ENCODE data around the gene PDRG1.

Gene PDRG1

DNA sequence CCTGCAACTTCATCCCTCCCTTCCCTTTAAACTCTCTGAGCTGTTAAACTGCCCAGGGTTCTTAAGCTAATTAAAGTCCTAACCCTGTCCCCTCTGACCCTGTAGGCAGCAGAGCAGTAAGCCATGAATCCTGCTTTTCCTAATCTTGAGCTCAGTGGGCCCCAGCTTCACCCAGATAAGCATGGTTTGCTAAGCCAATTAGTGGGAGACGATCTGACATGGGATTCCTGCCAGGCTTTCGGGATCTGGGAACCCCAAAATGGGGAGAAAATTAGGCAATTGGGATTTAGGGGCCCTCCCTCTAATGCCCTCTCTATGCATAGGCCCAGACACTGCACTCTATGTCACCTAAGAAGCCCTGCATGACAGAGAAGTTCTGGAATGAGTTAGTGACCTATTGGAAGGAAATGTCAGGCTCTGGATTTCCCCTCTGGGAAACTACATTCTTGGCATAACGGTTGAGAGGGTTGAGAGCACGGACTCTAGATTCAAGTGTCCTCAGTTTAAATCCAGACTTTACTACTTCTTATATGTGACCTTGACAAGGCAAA lies 20.7 kb upstream of the PDRG1 start:
- TF ChIP-seq, protein P1, sequence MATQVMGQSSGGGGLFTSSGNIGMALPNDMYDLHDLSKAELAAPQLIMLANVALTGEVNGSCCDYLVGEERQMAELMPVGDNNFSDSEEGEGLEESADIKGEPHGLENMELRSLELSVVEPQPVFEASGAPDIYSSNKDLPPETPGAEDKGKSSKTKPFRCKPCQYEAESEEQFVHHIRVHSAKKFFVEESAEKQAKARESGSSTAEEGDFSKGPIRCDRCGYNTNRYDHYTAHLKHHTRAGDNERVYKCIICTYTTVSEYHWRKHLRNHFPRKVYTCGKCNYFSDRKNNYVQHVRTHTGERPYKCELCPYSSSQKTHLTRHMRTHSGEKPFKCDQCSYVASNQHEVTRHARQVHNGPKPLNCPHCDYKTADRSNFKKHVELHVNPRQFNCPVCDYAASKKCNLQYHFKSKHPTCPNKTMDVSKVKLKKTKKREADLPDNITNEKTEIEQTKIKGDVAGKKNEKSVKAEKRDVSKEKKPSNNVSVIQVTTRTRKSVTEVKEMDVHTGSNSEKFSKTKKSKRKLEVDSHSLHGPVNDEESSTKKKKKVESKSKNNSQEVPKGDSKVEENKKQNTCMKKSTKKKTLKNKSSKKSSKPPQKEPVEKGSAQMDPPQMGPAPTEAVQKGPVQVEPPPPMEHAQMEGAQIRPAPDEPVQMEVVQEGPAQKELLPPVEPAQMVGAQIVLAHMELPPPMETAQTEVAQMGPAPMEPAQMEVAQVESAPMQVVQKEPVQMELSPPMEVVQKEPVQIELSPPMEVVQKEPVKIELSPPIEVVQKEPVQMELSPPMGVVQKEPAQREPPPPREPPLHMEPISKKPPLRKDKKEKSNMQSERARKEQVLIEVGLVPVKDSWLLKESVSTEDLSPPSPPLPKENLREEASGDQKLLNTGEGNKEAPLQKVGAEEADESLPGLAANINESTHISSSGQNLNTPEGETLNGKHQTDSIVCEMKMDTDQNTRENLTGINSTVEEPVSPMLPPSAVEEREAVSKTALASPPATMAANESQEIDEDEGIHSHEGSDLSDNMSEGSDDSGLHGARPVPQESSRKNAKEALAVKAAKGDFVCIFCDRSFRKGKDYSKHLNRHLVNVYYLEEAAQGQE (IDR thresholded peaks at IDR 0.05; ENCODE audit: insufficient read depth in 1 of 2, low read depth in 2 of 2, low read length in 2 of 2): no peak
- no peak for TF ChIP-seq FOXP2 (optimal IDR thresholded peaks at IDR 0.05; ENCODE audit: borderline replicate concordance, extremely low read depth, extremely low read length, insufficient read depth)
- no peak for TF ChIP-seq POLR2AphosphoS5 (IDR thresholded peaks at IDR 0.05; ENCODE audit: low read depth, low read length)
- no peak for TF ChIP-seq SIN3A (IDR thresholded peaks at IDR 0.05; ENCODE audit: borderline replicate concordance, insufficient read depth, low read length)
- no peak for TF ChIP-seq TAF1 (IDR thresholded peaks at IDR 0.05; ENCODE audit: borderline replicate concordance, insufficient read depth, low read length)

DNA sequence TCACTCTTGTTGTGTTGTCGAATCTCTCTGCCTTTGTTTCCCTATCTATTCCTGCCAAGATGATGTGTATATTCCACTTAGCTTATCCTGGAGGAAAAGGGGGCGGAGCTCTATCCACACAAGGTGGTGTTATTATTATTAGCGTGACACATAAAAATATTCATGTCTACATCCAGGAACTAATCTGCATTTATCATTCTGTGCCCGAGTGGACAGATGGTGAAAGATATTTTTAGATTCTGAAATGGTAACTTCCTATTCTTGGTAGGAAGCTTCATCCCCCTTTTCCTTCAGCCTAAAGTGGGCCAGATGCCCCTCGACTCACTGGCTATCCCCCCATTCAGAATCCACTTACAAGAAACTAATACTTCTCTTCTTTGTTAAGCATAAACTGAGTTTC lies 18.1 kb upstream of the PDRG1 start:
- TF ChIP-seq TAF1 (IDR thresholded peaks at IDR 0.05; ENCODE audit: borderline replicate concordance, insufficient read depth, low read length) (no peak), FOXP2 (optimal IDR thresholded peaks at IDR 0.05; ENCODE audit: borderline replicate concordance, extremely low read depth, extremely low read length, insufficient read depth) (no peak), SIN3A (IDR thresholded peaks at IDR 0.05; ENCODE audit: borderline replicate concordance, insufficient read depth, low read length) (no peak), POLR2AphosphoS5 (IDR thresholded peaks at IDR 0.05; ENCODE audit: low read depth, low read length) (no peak)
- TF ChIP-seq, protein P1 (IDR thresholded peaks at IDR 0.05; ENCODE audit: insufficient read depth in 1 of 2, low read depth in 2 of 2, low read length in 2 of 2): no peak; a peak in 1 of 4 replicates

DNA sequence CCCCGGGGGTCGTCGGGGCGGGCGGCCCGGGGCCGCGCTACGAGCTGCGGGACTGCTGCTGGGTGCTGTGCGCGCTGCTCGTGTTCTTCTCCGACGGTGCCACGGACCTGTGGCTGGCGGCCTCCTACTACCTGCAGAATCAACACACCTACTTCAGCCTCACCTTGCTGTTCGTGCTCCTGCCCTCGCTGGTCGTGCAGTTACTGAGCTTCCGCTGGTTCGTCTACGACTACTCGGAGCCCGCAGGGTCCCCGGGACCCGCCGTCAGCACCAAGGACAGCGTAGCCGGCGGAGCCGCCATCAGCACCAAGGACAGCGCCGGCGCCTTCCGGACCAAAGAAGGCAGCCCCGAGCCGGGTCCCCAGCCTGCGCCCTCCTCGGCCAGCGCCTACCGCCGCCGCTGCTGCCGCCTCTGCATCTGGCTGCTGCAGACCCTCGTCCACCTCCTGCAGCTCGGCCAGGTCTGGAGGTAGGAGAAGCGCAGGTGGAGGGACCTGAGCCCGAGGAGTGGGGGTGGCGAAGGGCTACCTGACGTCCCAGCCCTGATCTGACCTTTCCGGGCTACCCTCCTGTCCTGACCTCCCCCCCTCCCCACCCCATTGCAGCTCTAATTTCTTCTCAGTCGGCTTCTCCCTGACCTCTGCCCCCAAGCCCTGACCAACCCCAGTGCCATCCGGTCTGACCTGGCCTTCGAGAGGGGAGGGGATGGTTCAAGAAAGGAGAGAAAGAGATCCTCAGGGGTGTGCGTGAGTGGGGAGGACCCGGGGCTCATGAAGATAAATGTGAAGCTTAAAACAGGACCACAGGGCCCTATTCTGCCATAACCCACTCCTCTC lies 16.7 kb upstream of the PDRG1 start:
- peak; percentile 100 for TF ChIP-seq SIN3A (IDR thresholded peaks at IDR 0.05; ENCODE audit: borderline replicate concordance, insufficient read depth, low read length)
- no peak for TF ChIP-seq TAF1 (IDR thresholded peaks at IDR 0.05; ENCODE audit: borderline replicate concordance, insufficient read depth, low read length)
- TF ChIP-seq, protein P1 (IDR thresholded peaks at IDR 0.05; ENCODE audit: insufficient read depth in 1 of 2, low read depth in 2 of 2, low read length in 2 of 2): peak; percentile 99 to 100
- TF ChIP-seq POLR2AphosphoS5 (IDR thresholded peaks at IDR 0.05; ENCODE audit: low read depth, low read length): no peak
- TF ChIP-seq FOXP2 (optimal IDR thresholded peaks at IDR 0.05; ENCODE audit: borderline replicate concordance, extremely low read depth, extremely low read length, insufficient read depth): peak; percentile 87

DNA sequence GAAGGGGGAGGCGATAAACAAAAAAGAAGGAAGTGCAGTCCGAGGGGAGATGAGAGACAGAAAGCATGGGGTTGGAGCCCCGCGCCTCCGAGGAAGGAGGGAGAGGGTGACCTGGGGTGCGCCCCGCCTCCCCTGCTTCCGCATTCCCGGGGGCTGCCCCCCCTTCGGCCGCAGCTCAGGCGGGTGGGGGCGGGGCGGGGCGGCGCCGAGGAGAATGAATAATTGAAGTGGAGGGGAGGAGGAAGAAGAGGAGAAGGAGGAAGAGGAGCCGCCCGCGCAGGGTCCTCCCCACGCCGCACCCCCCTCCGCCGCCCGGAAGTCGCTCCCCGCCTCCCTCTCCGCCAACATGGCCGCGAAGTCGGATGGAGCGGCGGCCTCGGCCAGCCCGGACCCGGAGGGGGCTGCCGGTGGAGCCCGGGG lies 16.0 kb upstream of the PDRG1 start, which contains the start of gene XKR7:
XKR7 (plus strand) TSS at position 322 of the 420 bp plus-strand sequence; CDS start at position 347, 25 bp downstream.
- TF ChIP-seq POLR2AphosphoS5 (IDR thresholded peaks at IDR 0.05; ENCODE audit: low read depth, low read length): no peak
- TF ChIP-seq SIN3A (IDR thresholded peaks at IDR 0.05; ENCODE audit: borderline replicate concordance, insufficient read depth, low read length): no peak
- TF ChIP-seq FOXP2 (optimal IDR thresholded peaks at IDR 0.05; ENCODE audit: borderline replicate concordance, extremely low read depth, extremely low read length, insufficient read depth): no peak
- no peak for TF ChIP-seq TAF1 (IDR thresholded peaks at IDR 0.05; ENCODE audit: borderline replicate concordance, insufficient read depth, low read length)
- TF ChIP-seq, protein P1 (IDR thresholded peaks at IDR 0.05; ENCODE audit: insufficient read depth in 1 of 2, low read depth in 2 of 2, low read length in 2 of 2): no peak
